Ovary (tissue), 9 donors: ENCODE data around the gene SMC5. TPM values are rescaled to one million over a fixed set of nuclear protein-coding genes. Genes with fewer than 3 reads are reported as not detected.
A peak's percentile ranks its signal among the peaks of the same experiment; 100 is the strongest.

ENCODE experiments used
- DNase-seq, 5 donors: peaks; one replicate each; pipeline ENCODE4 v3.0.0-alpha.2; 2019 to 2020
- H3K27ac ChIP-seq, 2 donors: fragments of 200-600 bp; one replicate each; pipeline versions ENCODE4 v1.5.1 to v1.8.0; 2019 to 2022
- H3K27me3 ChIP-seq: fragments of 200-600 bp; one replicate; pipeline ENCODE4 v1.8.0; 2022
- H3K36me3 ChIP-seq: fragments of 200-600 bp; sonication (generic); one replicate; pipeline ENCODE4 v1.5.1; 2019
- H3K4me1 ChIP-seq: one replicate; pipeline ENCODE4 v1.8.1; 2013; ENCODE audit warnings: mild to moderate bottlenecking, moderate library complexity; ENCODE audit not compliant: insufficient read depth
- H3K4me3 ChIP-seq: fragments of 200-600 bp; sonication (generic); one replicate; pipeline ENCODE4 v1.5.1; 2017
- H3K9me3 ChIP-seq, 2 donors: fragments of 200-600 bp in 1 of 2; sonication (generic) in 1 of 2; one replicate each; pipeline versions ENCODE4 v1.5.1 to v1.8.1; 2013 to 2019; ENCODE audit warnings: mild to moderate bottlenecking in 1 of 2, moderate library complexity in 1 of 2
- EP300 ChIP-seq: sonication (generic); formaldehyde crosslinking; IDR thresholded peaks from one replicate; pipeline ENCODE4 v1.6.1; 2017; ENCODE audit warnings: antibody characterized with exemption
- POLR2A ChIP-seq: fragments of 450-650 bp; IDR thresholded peaks from one replicate; pipeline ENCODE4 v1.6.1; 2017; ENCODE audit warnings: antibody characterized with exemption, mild to moderate bottlenecking, moderate library complexity
- WGBS, 3 donors: extraction: QIAGEN DNeasy Blood & Tissue Kit in 1 of 3; methylation state at CpG; one replicate each; pipeline versions ENCODE4 v1.1.5 to v1.1.7; 2013 to 2017; 5-methylcytosine and 5-hydroxymethylcytosine counted together
- intact Hi-C, 4 donors: fragments of 100-400 bp; cut with DNase I; formaldehyde crosslinking; loops; one replicate each; pipeline versions ENCODE4 v1.11.0 to v1.15.1; 2022 to 2023
- polyA plus RNA-seq, 2 donors: library from polyadenylated mRNA; stranded (reverse); fragments of 200-250 nt in 1 of 2; fragments of 350-450 nt in 1 of 2; fragmentation: Illumina TruSeq in 1 of 2; extraction: RNeasy Lipid Tissue Mini Kit (QIAGEN cat#74804) in 1 of 2; gene quantifications; one replicate each; pipeline ENCODE4 v1.2.3, GENCODE V29; 2013 to 2014
- small RNA-seq: library from RNA; depleted of rRNA; stranded (forward); fragments of <200 nt; gene quantifications from one replicate; pipeline ENCODE3, GENCODE V24; 2016
- total RNA-seq, 7 donors: library from RNA; depleted of rRNA in 2 of 7; stranded (reverse); fragments of >200 nt in 2 of 7; fragmentation: NEBNext Ultra II Directional in 3 of 7; extraction: Animal tissue kit (Norgen Biotek cat#: 25700) in 3 of 7; gene quantifications; one replicate each; pipeline versions ENCODE4 v1.1.0 to v1.2.4, GENCODE V29; 2016 to 2023
- TF ChIP-seq, protein P1 (sequence below), 3 donors: fragments of 450-650 bp in 2 of 3; fragments of 200-600 bp in 1 of 3; IDR thresholded peaks; one replicate each; pipeline versions ENCODE4 v1.5.1 to v1.8.0; 2016 to 2022; ENCODE audit warnings: antibody characterized with exemption in 3 of 3, mild to moderate bottlenecking in 1 of 3
- donor health status: DM: no; HTN: no; CAD: no; lungs with moderate emphysema.
- donor health status: DM: no; HTN: no; CAD: no.
- donor health status: Bipolar disorder and iron deficiency.
- donor health status: DM: yes; HTN: yes; CAD: no.
- donor health status: DM: no; HTN: no; CAD: no.
- donor health status: DM: yes; HTN: yes; CAD: no.

Gene SMC5
- total and polyA plus RNA-seq, 9 donors: 19.5 to 55.8 (median 46.1) TPM

DNA sequence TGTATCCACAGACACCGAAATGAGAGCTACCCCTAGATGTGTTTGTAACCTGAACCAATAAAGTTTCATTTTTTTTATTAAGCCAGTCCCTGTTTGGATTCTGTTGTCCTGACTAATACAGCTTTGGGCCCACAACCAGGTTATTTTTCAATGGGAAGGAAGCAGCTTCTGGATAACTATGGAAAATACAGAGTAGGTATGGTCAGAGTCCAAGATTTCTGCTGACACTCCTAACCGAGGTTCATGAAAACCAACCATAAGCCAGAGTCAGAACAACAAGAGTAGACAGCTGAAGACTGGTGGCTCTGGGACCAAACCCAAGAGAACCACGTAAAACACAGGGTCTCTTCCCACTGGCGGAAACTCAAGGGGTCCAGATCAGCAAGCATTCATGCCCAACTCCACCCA lies 144.8 kb downstream of the SMC5 start:
- Histone ChIP-seq H3K36me3 (no peaks in the 10 kb centered on the region), H3K4me1 (peaks cover 56% of the 10 kb centered on the region), H3K27ac (peak overlapping the region in 1 of 2 donors; percentile 69), H3K27me3 (no peaks in the 10 kb centered on the region), H3K4me3 (no peak overlapping the region), H3K9me3 (no peaks in the 10 kb centered on the region)
- 28 to 41% (median 33%) methylated on average over 4 of the region's 4 CpGs for WGBS, 3 donors
- TF ChIP-seq EP300 (no peak), POLR2A (no peak)
- TF ChIP-seq, protein P1, sequence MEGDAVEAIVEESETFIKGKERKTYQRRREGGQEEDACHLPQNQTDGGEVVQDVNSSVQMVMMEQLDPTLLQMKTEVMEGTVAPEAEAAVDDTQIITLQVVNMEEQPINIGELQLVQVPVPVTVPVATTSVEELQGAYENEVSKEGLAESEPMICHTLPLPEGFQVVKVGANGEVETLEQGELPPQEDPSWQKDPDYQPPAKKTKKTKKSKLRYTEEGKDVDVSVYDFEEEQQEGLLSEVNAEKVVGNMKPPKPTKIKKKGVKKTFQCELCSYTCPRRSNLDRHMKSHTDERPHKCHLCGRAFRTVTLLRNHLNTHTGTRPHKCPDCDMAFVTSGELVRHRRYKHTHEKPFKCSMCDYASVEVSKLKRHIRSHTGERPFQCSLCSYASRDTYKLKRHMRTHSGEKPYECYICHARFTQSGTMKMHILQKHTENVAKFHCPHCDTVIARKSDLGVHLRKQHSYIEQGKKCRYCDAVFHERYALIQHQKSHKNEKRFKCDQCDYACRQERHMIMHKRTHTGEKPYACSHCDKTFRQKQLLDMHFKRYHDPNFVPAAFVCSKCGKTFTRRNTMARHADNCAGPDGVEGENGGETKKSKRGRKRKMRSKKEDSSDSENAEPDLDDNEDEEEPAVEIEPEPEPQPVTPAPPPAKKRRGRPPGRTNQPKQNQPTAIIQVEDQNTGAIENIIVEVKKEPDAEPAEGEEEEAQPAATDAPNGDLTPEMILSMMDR (IDR thresholded peaks at IDR 0.05): no peak
- intact Hi-C loops: loop anchor here in 2 of 4 donors (10.0 kb wide), 2 partner anchors 49 to 149 kb away; partner anchors contain the start of gene SMC5 (in 1 of the 2)
- DNase-seq: peak in 2 of 5 donors; percentile 20 to 37

DNA sequence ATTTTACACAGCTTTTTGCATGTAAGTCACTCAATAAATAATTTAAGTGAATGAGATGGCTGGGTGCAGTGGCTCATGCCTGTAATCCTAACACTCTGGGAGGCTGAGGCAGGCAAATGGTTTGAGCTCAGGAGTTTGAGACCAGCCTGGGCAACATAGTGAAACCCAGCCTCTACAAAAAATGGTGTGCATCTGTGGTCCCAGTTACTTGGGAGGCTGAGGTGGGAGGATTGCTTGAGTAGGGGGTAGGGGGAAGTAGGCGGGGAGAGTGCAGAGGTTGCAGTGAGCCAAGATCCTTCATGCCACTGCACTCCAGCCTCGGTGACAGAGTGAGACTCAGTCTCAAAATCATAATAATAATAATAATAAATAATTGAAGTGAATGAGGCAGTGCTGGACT lies 145.5 kb downstream of the SMC5 start:
- Histone ChIP-seq H3K4me3 (no peak overlapping the region), H3K27ac (peak overlapping the region in 1 of 2 donors; percentile 69), H3K9me3 (no peaks in the 10 kb centered on the region), H3K27me3 (no peaks in the 10 kb centered on the region), H3K36me3 (no peaks in the 10 kb centered on the region), H3K4me1 (peaks cover 54% of the 10 kb centered on the region)
- TF ChIP-seq, protein P1 (IDR thresholded peaks at IDR 0.05): no peak
- TF ChIP-seq POLR2A: no peak
- TF ChIP-seq EP300: no peak
- intact Hi-C loops: loop anchor here in 2 of 4 donors (10.0 kb wide), 2 partner anchors 49 to 149 kb away; partner anchors contain the start of gene SMC5 (in 1 of the 2)
- DNase-seq: peak in 1 of 5 donors; percentile 13
- WGBS, 3 donors: 53 to 62% (median 59%) methylated on average over 2 of the region's 2 CpGs

Small RNA genes lying within 50 kb of the gene (small RNA-seq; reads per million reads assigned to genes)
- gene RF00019: not detected

Other genes with a start within 250 kb of the SMC5 start
- gene MAMDC2, start 215.1 kb upstream of the SMC5 start, total RNA-seq: 10 to 100 TPM; 24.6 to 92.3 (median 69.5) TPM
- 10 to 100 TPM; 25.9 to 96.6 TPM for gene MAMDC2, start 215.1 kb upstream of the SMC5 start, polyA plus RNA-seq
- gene KLF9, start 155.7 kb downstream of the SMC5 start, total RNA-seq: 100 to 1,000 TPM in 2 of 7 donors, 10 to 100 TPM in 5; 15.1 to 171 (median 91.0) TPM
- 10 to 100 TPM; 28.0 to 45.6 TPM for gene KLF9, start 155.7 kb downstream of the SMC5 start, polyA plus RNA-seq